Measurements from ENCODE around the gene SMAD6. TPM values are rescaled to one million over a fixed set of nuclear protein-coding genes. Genes with fewer than 3 reads are reported as not detected.

The SMAD6 gene
- total and polyA plus RNA-seq, 5 experiments from 2014 or later = 0.08 to 0.16 TPM; not detected in 3

DNA sequence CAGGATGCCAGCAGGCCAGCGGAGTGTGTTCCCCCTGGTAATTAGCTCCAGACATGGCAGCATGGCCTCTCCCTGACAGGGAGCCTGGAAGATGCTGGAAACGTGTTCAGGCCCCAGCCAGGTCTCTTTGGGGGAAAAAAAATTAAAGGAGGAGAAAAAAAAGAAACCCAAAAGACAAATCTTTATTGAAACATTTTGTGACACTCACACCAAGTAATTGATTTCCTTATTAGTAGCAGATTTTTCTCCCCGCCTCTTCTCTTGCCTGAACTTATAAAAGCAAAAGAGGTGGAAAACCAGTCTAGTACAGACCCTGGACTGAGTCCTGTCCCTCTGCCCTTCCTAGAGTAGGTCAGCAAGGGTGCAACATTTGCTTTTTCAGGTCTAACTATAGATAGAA is 42.7 kb upstream of the SMAD6 start:
- H3K4me3 Mint-ChIP-seq = no peak overlapping the region
- no peaks in the 10 kb centered on the region for H3K36me3 Mint-ChIP-seq
- peaks cover 2 to 11% (median 9%) of the 10 kb centered on the region in 4 donors for H3K4me1 Mint-ChIP-seq
- peaks cover 8 to 13% (median 10%) of the 10 kb centered on the region in 5 donors for H3K27me3 Mint-ChIP-seq
- no peak overlapping the region for H3K27ac Mint-ChIP-seq
- ATAC-seq = no peak
- no peak for DNase-seq
- no peaks in the 10 kb centered on the region for H3K9me3 Mint-ChIP-seq
- POLR2A ChIA-PET = no interaction called here

DNA sequence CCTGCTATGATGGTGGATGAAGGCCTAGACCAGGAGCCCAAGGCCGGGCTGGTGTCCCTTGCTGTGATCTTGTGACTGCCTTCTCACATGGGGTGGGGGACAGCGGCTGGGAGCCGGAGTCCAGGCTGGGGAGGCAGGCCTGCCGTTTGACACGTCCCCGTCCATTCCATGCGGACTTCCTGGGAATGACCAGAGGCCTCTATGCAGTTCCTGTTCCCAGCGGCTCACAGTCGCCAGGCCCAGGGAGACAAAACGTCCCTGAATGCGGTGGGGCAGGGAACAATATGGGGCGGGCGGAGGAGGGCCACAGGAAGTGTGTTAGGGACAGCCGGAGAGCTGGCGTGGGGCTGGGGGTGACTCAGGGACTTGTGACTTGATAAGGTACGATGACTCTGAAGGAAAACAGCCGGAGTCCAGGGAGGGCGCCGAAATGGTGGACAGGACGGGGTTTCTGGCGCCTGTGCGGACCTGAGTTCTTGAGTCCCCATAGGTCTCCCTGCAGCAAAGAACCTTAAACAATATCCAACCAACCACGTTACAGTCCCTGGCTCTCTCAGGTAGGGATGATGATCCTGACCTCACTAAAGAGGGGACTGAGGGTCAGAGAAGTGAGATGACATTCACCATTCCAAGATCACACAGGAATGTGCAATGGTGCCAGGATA is 40.5 kb upstream of the SMAD6 start:
- peaks cover 0 to 9% (median 5%) of the 10 kb centered on the region in 5 donors for H3K27me3 Mint-ChIP-seq
- POLR2A ChIA-PET = interaction anchor here (0.7 kb wide), 1 partner anchor 8 kb away, joined by 3 read pairs; no protein-coding TSS in a partner anchor
- ATAC-seq (no peak), DNase-seq (no peak)
- no peak overlapping the region for H3K4me3 Mint-ChIP-seq
- no peak overlapping the region for H3K27ac Mint-ChIP-seq
- no peaks in the 10 kb centered on the region for H3K9me3 Mint-ChIP-seq
- no peaks in the 10 kb centered on the region for H3K36me3 Mint-ChIP-seq
- no peaks in the 10 kb centered on the region for H3K4me1 Mint-ChIP-seq

- H3K4me3 Mint-ChIP-seq = no peak overlapping the region
- H3K4me1 Mint-ChIP-seq = no peaks in the 10 kb centered on the region
- ATAC-seq = no peak
- no peaks in the 10 kb centered on the region for H3K36me3 Mint-ChIP-seq
- H3K9me3 Mint-ChIP-seq = peaks cover 0 to under 1% (median 0%) of the 10 kb centered on the region in 9 donors
- no peak overlapping the region for H3K27ac Mint-ChIP-seq
- no peak for DNase-seq
- H3K27me3 Mint-ChIP-seq = peaks cover 0 to 9% (median 5%) of the 10 kb centered on the region in 5 donors
- POLR2A ChIA-PET = interaction anchor here (0.7 kb wide), 1 partner anchor 9 kb away, joined by 3 read pairs; no protein-coding TSS in a partner anchor
Measured at GRCh38 chr15:66662522-66662921, 39.5 kb upstream of the SMAD6 start.

- H3K27me3 Mint-ChIP-seq = peaks cover 0 to 7% (median 6%) of the 10 kb centered on the region in 5 donors
- POLR2A ChIA-PET = no interaction called here
- DNase-seq (no peak), ATAC-seq (no peak)
- H3K36me3 Mint-ChIP-seq = peaks cover 0 to 5% (median 0%) of the 10 kb centered on the region in 3 donors
- H3K9me3 Mint-ChIP-seq = peaks cover 0 to 6% (median 2%) of the 10 kb centered on the region in 9 donors
- H3K4me1 Mint-ChIP-seq = no peaks in the 10 kb centered on the region
- no peak overlapping the region for H3K4me3 Mint-ChIP-seq
- H3K27ac Mint-ChIP-seq = no peak overlapping the region
Measured at GRCh38 chr15:66663664-66664063, 38.4 kb upstream of the SMAD6 start.

- no peak for DNase-seq
- no peak for ATAC-seq
- H3K27me3 Mint-ChIP-seq = peaks cover 0 to 4% (median 2%) of the 10 kb centered on the region in 5 donors
- POLR2A ChIA-PET = interaction anchor here (0.9 kb wide), 1 partner anchor 32 kb away, joined by 4 read pairs; the partner anchor contains the start of gene SMAD6
- no peak overlapping the region for H3K4me3 Mint-ChIP-seq
- H3K27ac Mint-ChIP-seq = no peak overlapping the region
- H3K4me1 Mint-ChIP-seq = peaks cover 3 to 15% (median 9%) of the 10 kb centered on the region in 4 donors
- peaks cover 0 to 5% (median 0%) of the 10 kb centered on the region in 3 donors for H3K36me3 Mint-ChIP-seq
- H3K9me3 Mint-ChIP-seq = peaks cover 0 to 6% (median 2%) of the 10 kb centered on the region in 9 donors
Measured at GRCh38 chr15:66670175-66670574, 31.9 kb upstream of the SMAD6 start.

- Mint-ChIP-seq H3K36me3 (peaks cover 0 to 5% (median 0%) of the 10 kb centered on the region in 3 donors), H3K27me3 (peaks cover 0 to 4% (median 2%) of the 10 kb centered on the region in 5 donors), H3K4me3 (no peak overlapping the region), H3K9me3 (peaks cover 0 to 6% (median 2%) of the 10 kb centered on the region in 9 donors), H3K27ac (no peak overlapping the region), H3K4me1 (peaks cover 6 to 19% (median 14%) of the 10 kb centered on the region in 4 donors)
- DNase-seq = no peak
- no peak for ATAC-seq
- POLR2A ChIA-PET = no interaction called here
Measured at GRCh38 chr15:66670762-66671580, 31.1 kb upstream of the SMAD6 start.

GRCh38 chr15:66672867-66673266 is 29.2 kb upstream of the SMAD6 start:
- peaks cover 0 to 2% (median 0%) of the 10 kb centered on the region in 5 donors for H3K27me3 Mint-ChIP-seq
- H3K4me3 Mint-ChIP-seq = no peak overlapping the region
- peaks cover 0 to 4% (median under 1%) of the 10 kb centered on the region in 9 donors for H3K9me3 Mint-ChIP-seq
- no peak for ATAC-seq
- DNase-seq = no peak
- POLR2A ChIA-PET = interaction anchor here (0.6 to 1.7 kb wide), 2 partner anchors 9 to 28 kb away, joined by 3 to 5 read pairs; no protein-coding TSS in a partner anchor
- H3K36me3 Mint-ChIP-seq = peaks cover 0 to 2% (median 0%) of the 10 kb centered on the region in 3 donors
- H3K27ac Mint-ChIP-seq = peak overlapping the region in 2 of 10 donors; percentile 16 to 54
- peaks cover 8 to 19% (median 15%) of the 10 kb centered on the region in 4 donors for H3K4me1 Mint-ChIP-seq

GRCh38 chr15:66673410-66674322 is 28.4 kb upstream of the SMAD6 start:
- peaks cover 0 to 2% (median 0%) of the 10 kb centered on the region in 5 donors for H3K27me3 Mint-ChIP-seq
- peak in 2 of 10 donors; percentile 7 to 15 for DNase-seq
- ATAC-seq = peak; percentile 42 to 54
- H3K4me1 Mint-ChIP-seq = peaks cover 8 to 19% (median 15%) of the 10 kb centered on the region in 4 donors
- H3K9me3 Mint-ChIP-seq = peaks cover 0 to 2% (median 0%) of the 10 kb centered on the region in 9 donors
- peak overlapping the region in 1 of 10 donors; percentile 45 for H3K4me3 Mint-ChIP-seq
- H3K36me3 Mint-ChIP-seq = no peaks in the 10 kb centered on the region
- no peak overlapping the region for H3K27ac Mint-ChIP-seq
- POLR2A ChIA-PET = interaction anchor here (0.6 to 1.7 kb wide), 2 partner anchors 19 to 27 kb away, joined by 5 to 7 read pairs; no protein-coding TSS in a partner anchor

GRCh38 chr15:66674756-66675155 is 27.3 kb upstream of the SMAD6 start:
- peak overlapping the region in 3 of 10 donors; percentile 52 to 90 (median 74) for H3K27ac Mint-ChIP-seq
- H3K4me3 Mint-ChIP-seq = no peak overlapping the region
- DNase-seq = no peak
- no peaks in the 10 kb centered on the region for H3K36me3 Mint-ChIP-seq
- no peak for ATAC-seq
- H3K9me3 Mint-ChIP-seq = peaks cover 0 to 2% (median 0%) of the 10 kb centered on the region in 9 donors
- no peaks in the 10 kb centered on the region for H3K27me3 Mint-ChIP-seq
- H3K4me1 Mint-ChIP-seq = peaks cover 8 to 19% (median 15%) of the 10 kb centered on the region in 4 donors
- POLR2A ChIA-PET = no interaction called here

DNA sequence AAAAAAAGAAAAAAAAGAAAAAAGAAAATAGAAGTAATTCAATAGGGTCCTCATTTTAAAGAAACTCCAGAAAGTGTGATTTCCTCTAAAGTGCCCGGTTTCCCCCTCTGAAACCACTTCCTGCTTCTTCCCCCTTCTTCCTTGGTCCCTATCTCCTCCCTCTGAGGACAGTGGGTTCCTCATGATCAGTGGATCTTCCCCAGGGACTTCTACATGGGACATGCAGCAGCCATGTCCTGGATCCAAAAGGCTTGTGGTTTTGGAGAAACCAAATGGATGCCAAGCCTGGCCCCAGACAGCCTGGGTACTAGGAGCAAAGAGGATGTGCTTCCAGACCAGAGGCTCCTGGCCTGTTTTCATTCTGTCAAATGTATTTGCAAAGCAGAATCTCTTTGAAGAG is 26.6 kb upstream of the SMAD6 start:
- Mint-ChIP-seq H3K27me3 (no peaks in the 10 kb centered on the region), H3K4me3 (peak overlapping the region in 3 of 10 donors; percentile 24 to 43 (median 41)), H3K9me3 (peaks cover 0 to under 1% (median 0%) of the 10 kb centered on the region in 9 donors), H3K27ac (peak overlapping the region in 6 of 10 donors; percentile 38 to 90 (median 72)), H3K36me3 (no peaks in the 10 kb centered on the region), H3K4me1 (peaks cover 8 to 19% (median 15%) of the 10 kb centered on the region in 4 donors)
- ATAC-seq = no peak
- no peak for DNase-seq
- POLR2A ChIA-PET = no interaction called here

DNA sequence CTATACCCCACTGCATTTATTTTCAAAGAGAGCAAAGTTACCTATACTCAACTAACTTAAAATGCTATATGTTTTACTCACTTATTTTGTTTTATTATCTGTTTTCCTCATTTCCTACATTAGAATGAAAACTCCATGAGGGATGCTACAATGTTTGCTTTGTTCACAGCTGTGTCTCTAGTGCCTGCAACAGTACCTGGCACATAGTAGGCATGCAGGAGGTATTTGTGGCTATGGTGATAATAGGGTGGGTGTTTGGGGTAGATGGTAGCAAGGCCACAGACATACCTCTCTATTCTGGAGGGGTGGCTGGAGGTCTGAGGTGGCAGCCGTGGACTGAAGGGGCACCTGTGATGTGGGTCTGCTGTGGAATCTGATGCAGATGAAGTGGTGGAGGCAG is 24.7 kb upstream of the SMAD6 start:
- DNase-seq (no peak), ATAC-seq (no peak)
- POLR2A ChIA-PET = no interaction called here
- H3K4me3 Mint-ChIP-seq = no peak overlapping the region
- peak overlapping the region in 3 of 10 donors; percentile 23 to 90 (median 54) for H3K27ac Mint-ChIP-seq
- H3K9me3 Mint-ChIP-seq = peaks cover 0 to 15% (median 9%) of the 10 kb centered on the region in 9 donors
- H3K27me3 Mint-ChIP-seq = no peaks in the 10 kb centered on the region
- H3K4me1 Mint-ChIP-seq = peaks cover 8 to 19% (median 15%) of the 10 kb centered on the region in 4 donors
- H3K36me3 Mint-ChIP-seq = peaks cover 0 to 12% (median 9%) of the 10 kb centered on the region in 3 donors

Data from naive thymus-derived CD8-positive, alpha-beta T cell (primary cell).